HepG2 (cell line): ENCODE results near the gene ATP1B2. TPM values are rescaled to one million over a fixed set of nuclear protein-coding genes. Genes with fewer than 3 reads are reported as not detected.

Experiments
- DR1 ChIP-seq: sonication (generic); formaldehyde crosslinking; IDR thresholded peaks from 2 replicates; pipeline ENCODE4 v1.8.0; 2021; ENCODE audit warnings: mild to moderate bottlenecking, missing genetic modification reagents, inconsistent platforms
- HNRNPL ChIP-seq: fragments of 200-400 bp; formaldehyde crosslinking; IDR thresholded peaks from 2 replicates; pipeline ENCODE4 v1.6.1; 2017; ENCODE audit warnings: mild to moderate bottlenecking, low read depth, low read length
- HNRNPLL ChIP-seq: fragments of 200-400 bp; formaldehyde crosslinking; IDR thresholded peaks from 2 replicates; pipeline ENCODE4 v1.6.1; 2017; ENCODE audit warnings: mild to moderate bottlenecking, low read depth, low read length; ENCODE audit not compliant: poor library complexity, severe bottlenecking
- KDM2A ChIP-seq: sonication (generic); formaldehyde crosslinking; IDR thresholded peaks from 2 replicates; pipeline ENCODE4 v1.4.0; 2020; ENCODE audit warnings: low read depth, missing genetic modification reagents, borderline replicate concordance
- KLF11 ChIP-seq: IDR thresholded peaks from 2 replicates; pipeline ENCODE4 v1.6.1; 2016; ENCODE audit warnings: missing compliant biosample characterization
- KLF16 ChIP-seq, 2 experiments: sonication (generic) in 1 of 2; formaldehyde crosslinking in 1 of 2; IDR thresholded peaks; 2 replicates each; pipeline versions ENCODE4 v1.6.1 to v1.8.0; 2016 to 2023; ENCODE audit warnings: missing genetic modification reagents in 2 of 2, missing compliant biosample characterization in 1 of 2
- MAF1 ChIP-seq: sonication (generic); formaldehyde crosslinking; IDR thresholded peaks from 2 replicates; pipeline ENCODE4 v1.5.0; 2020; ENCODE audit warnings: missing genetic modification reagents, borderline replicate concordance
- MED8 ChIP-seq: sonication (generic); formaldehyde crosslinking; IDR thresholded peaks from 2 replicates; pipeline ENCODE4 v1.8.1; 2023; ENCODE audit warnings: mild to moderate bottlenecking, missing genetic modification reagents; ENCODE audit not compliant: insufficient replicate concordance
- MYNN ChIP-seq: sonication (generic); formaldehyde crosslinking; IDR thresholded peaks from 2 replicates; pipeline ENCODE4 v1.4.0; 2020; ENCODE audit warnings: mild to moderate bottlenecking, low read depth, missing genetic modification reagents
- NCOR1 ChIP-seq: fragments of 200-600 bp; sonication (generic); IDR thresholded peaks from 2 replicates; pipeline ENCODE4 v1.7.0; 2017; ENCODE audit warnings: antibody characterized with exemption, low read length, borderline replicate concordance
- REXO4 ChIP-seq: sonication (generic); formaldehyde crosslinking; IDR thresholded peaks from 2 replicates; pipeline ENCODE4 v1.8.0; 2022; ENCODE audit warnings: missing genetic modification reagents, mild to moderate bottlenecking, borderline replicate concordance
- RFX5 ChIP-seq: IDR thresholded peaks from 2 replicates; pipeline ENCODE4 v1.6.1; 2011; ENCODE audit warnings: low read depth, low read length, improper control_type of control experiment
- SUZ12 ChIP-seq: fragments of 150-350 bp; IDR thresholded peaks from 2 replicates; pipeline ENCODE4 v1.6.1; 2014; ENCODE audit warnings: low read depth, low read length
- YY1 ChIP-seq: IDR thresholded peaks from 2 replicates; pipeline ENCODE4 v1.6.1; 2011; ENCODE audit warnings: low read length, low read depth, moderate library complexity, mild to moderate bottlenecking; ENCODE audit not compliant: insufficient read depth, insufficient replicate concordance
- ZBTB7B ChIP-seq: sonication (generic); formaldehyde crosslinking; IDR thresholded peaks from 2 replicates; pipeline ENCODE4 v1.4.0; 2020; ENCODE audit warnings: missing genetic modification reagents
- ZFP37 ChIP-seq: sonication (generic); formaldehyde crosslinking; IDR thresholded peaks from 2 replicates; pipeline ENCODE4 v1.4.0; 2020; ENCODE audit warnings: missing genetic modification reagents, borderline replicate concordance
- ZIK1 ChIP-seq: sonication (generic); formaldehyde crosslinking; IDR thresholded peaks from 2 replicates; pipeline ENCODE4 v1.5.0; 2020; ENCODE audit warnings: mild to moderate bottlenecking, low read depth, missing genetic modification reagents, borderline replicate concordance
- ZMAT3 ChIP-seq: sonication (generic); formaldehyde crosslinking; conservative IDR thresholded peaks from 2 replicates; pipeline ENCODE4 v1.7.0; 2021; ENCODE audit warnings: missing genetic modification reagents
- ZNF329 ChIP-seq: sonication (generic); formaldehyde crosslinking; IDR thresholded peaks from 2 replicates; pipeline ENCODE4 v1.9.0; 2021; ENCODE audit warnings: low read depth, mild to moderate bottlenecking, missing genetic modification reagents
- ZNF335 ChIP-seq: sonication (generic); formaldehyde crosslinking; IDR thresholded peaks from 2 replicates; pipeline ENCODE4 v1.4.0; 2020; ENCODE audit warnings: missing genetic modification reagents
- ZNF350 ChIP-seq: sonication (generic); formaldehyde crosslinking; IDR thresholded peaks from 2 replicates; pipeline ENCODE4 v1.4.0; 2020; ENCODE audit warnings: mild to moderate bottlenecking, low read depth, missing genetic modification reagents, borderline replicate concordance
- ZNF550 ChIP-seq: sonication (generic); formaldehyde crosslinking; IDR thresholded peaks from 2 replicates; pipeline ENCODE4 v1.4.0; 2020; ENCODE audit warnings: mild to moderate bottlenecking, missing genetic modification reagents, borderline replicate concordance
- ZNF709 ChIP-seq: sonication (generic); formaldehyde crosslinking; IDR thresholded peaks from 2 replicates; pipeline ENCODE4 v1.5.0; 2020; ENCODE audit warnings: mild to moderate bottlenecking, missing genetic modification reagents
- ZNF75D ChIP-seq: sonication (generic); formaldehyde crosslinking; IDR thresholded peaks from 2 replicates; pipeline ENCODE4 v1.8.1; 2023; ENCODE audit warnings: missing genetic modification reagents, mild to moderate bottlenecking, borderline replicate concordance
- ZNF839 ChIP-seq: sonication (generic); formaldehyde crosslinking; IDR thresholded peaks from 2 replicates; pipeline ENCODE4 v1.4.0; 2020; ENCODE audit warnings: missing genetic modification reagents, mild to moderate bottlenecking, borderline replicate concordance
- polyA plus RNA-seq, 8 experiments: library from polyadenylated mRNA; depleted of rRNA in 3 of 8; stranded (reverse) in 7 of 8; unstranded in 1 of 8; fragments of >200 nt; fragmentation: Illumina TruSeq in 4 of 8; extraction: Trizol in 4 of 8; gene quantifications; 2 replicates each; pipeline versions ENCODE4 v1.2.1 to v1.2.3, GENCODE V29; 2011 to 2016; ENCODE audit warnings: low read depth in 4 of 8, missing spikeins in 1 of 8, mixed read lengths in 1 of 8; ENCODE audit not compliant: insufficient read depth in 1 of 8
- total RNA-seq, 5 experiments: library from RNA; depleted of rRNA; stranded (reverse); fragments of >200 nt; fragmentation: Illumina TruSeq; extraction: Trizol; gene quantifications; 2 replicates each; pipeline ENCODE4 v1.2.3, GENCODE V29; 2016; ENCODE audit warnings: low read depth in 1 of 5
- TF ChIP-seq, protein P1 (sequence below): conservative IDR thresholded peaks from 2 replicates; pipeline ENCODE4 v1.6.1; 2018; ENCODE audit warnings: missing genetic modification reagents
- TF ChIP-seq, protein P2 (sequence below): sonication (generic); formaldehyde crosslinking; IDR thresholded peaks from 2 replicates; pipeline ENCODE4 v1.4.0; 2020; ENCODE audit warnings: missing genetic modification reagents

The ATP1B2 gene
- total and polyA plus RNA-seq, 2 of the 13 experiments (the other 11 are each of a cell fraction or from before 2014, with no cell fraction given) = not detected

DNA sequence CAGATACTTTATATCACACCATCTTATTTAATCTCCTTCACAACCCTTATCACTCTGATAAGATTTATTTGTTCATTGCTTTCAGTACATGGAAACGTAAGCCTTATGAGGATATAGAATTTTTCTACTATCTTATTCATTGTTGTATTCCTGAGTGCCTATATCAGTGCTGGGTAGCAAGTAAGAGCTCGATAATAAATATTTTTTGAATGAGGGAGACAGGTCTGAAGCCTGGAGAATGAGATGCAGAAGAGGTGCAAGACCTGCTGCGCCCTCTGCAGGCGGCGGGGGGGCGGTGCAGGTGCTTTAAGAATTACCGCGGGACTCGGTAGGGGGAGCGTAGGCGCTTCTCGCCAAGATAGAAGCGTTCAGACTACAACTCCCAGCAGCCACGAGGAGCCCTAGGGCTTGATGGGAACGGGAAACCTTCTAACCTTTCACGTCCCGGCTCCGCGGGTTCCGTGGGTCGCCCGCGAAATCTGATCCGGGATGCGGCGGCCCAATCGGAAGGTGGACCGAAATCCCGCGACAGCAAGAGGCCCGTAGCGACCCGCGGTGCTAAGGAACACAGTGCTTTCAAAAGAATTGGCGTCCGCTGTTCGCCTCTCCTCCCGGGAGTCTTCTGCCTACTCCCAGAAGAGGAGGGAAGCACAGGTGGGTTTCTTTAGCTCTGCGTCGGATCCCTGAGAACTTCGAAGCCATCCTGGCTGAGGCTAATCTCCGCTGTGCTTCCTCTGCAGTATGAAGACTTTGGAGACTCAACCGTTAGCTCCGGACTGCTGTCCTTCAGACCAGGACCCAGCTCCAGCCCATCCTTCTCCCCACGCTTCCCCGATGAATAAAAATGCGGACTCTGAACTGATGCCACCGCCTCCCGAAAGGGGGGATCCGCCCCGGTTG, 37.4 kb downstream of the ATP1B2 start, which contains the start of gene WRAP53 (continued):
- TF ChIP-seq, protein P1, sequence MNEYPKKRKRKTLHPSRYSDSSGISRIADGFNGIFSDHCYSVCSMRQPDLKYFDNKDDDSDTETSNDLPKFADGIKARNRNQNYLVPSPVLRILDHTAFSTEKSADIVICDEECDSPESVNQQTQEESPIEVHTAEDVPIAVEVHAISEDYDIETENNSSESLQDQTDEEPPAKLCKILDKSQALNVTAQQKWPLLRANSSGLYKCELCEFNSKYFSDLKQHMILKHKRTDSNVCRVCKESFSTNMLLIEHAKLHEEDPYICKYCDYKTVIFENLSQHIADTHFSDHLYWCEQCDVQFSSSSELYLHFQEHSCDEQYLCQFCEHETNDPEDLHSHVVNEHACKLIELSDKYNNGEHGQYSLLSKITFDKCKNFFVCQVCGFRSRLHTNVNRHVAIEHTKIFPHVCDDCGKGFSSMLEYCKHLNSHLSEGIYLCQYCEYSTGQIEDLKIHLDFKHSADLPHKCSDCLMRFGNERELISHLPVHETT = peak; percentile 74; the same call in 1 of the 2 replicates
- TF ChIP-seq ZBTB7B (CRISPR knock-in tag) = peak; percentile 40; the same call in 1 of the 2 replicates
- TF ChIP-seq DR1 (CRISPR knock-in tag) = no peak
- 0 out of 2 replicates have a peak, but pooled peaks have one; percentile 21 for TF ChIP-seq MAF1
- TF ChIP-seq ZMAT3 (CRISPR knock-in tag) = no peak
- no peak for TF ChIP-seq ZFP37
- TF ChIP-seq MED8 = no peak
- no peak for TF ChIP-seq ZNF550 (CRISPR knock-in tag)
- TF ChIP-seq HNRNPLL = peak; percentile 89
- TF ChIP-seq MYNN (CRISPR knock-in tag) = no peak
- TF ChIP-seq ZNF709 (CRISPR knock-in tag) = no peak
- no peak for TF ChIP-seq ZNF329 (CRISPR knock-in tag)
- peak; percentile 23; the same call in 1 of the 2 replicates for TF ChIP-seq ZNF335
- peak; percentile 86 for TF ChIP-seq SUZ12
- TF ChIP-seq, protein P2, sequence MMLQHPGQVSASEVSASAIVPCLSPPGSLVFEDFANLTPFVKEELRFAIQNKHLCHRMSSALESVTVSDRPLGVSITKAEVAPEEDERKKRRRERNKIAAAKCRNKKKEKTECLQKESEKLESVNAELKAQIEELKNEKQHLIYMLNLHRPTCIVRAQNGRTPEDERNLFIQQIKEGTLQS (CRISPR knock-in tag) = no peak
- peak; percentile 83 for TF ChIP-seq YY1
- peak; percentile 53; the same call in 1 of the 2 replicates for TF ChIP-seq ZNF350 (CRISPR knock-in tag)
- TF ChIP-seq NCOR1 = no peak; the same call in 1 of the 2 replicates
- TF ChIP-seq HNRNPL = no peak
- peak in 1 of 2 experiments; percentile 58; a peak in 1 of 4 replicates for TF ChIP-seq KLF16 (CRISPR knock-in tag; IDR thresholded peaks at IDR 0.05)
- 0 out of 2 replicates have a peak, but pooled peaks have one; percentile 48 for TF ChIP-seq KLF11 (CRISPR knock-in tag)
- TF ChIP-seq ZIK1 = no peak
- no peak for TF ChIP-seq RFX5
- no peak for TF ChIP-seq REXO4 (CRISPR knock-in tag)
- TF ChIP-seq KDM2A (CRISPR knock-in tag) = peak; percentile 80; the same call in 1 of the 2 replicates
- no peak for TF ChIP-seq ZNF75D (CRISPR knock-in tag)
- no peak for TF ChIP-seq ZNF839 (CRISPR knock-in tag)
